ENCODE measurements around the gene SIDT1. TPM values are rescaled to one million over a fixed set of nuclear protein-coding genes. Genes with fewer than 3 reads are reported as not detected.
A peak's percentile ranks its signal among the peaks of the same experiment; 100 is the strongest.

The SIDT1 gene
- 10 to 100 TPM; 23.9 to 25.5 TPM for total RNA-seq

- ChIA-PET POLR2A (interaction anchor here (0.9 to 4.2 kb wide), 2 partner anchors 17 to 210 kb away, joined by 3 to 38 read pairs; partner anchors contain the start of gene SPICE1), CTCF (interaction anchor here (1.0 kb wide), 1 partner anchor 46 kb away, joined by 4 read pairs; no protein-coding TSS in a partner anchor)
- Mint-ChIP-seq H3K27me3 (peaks cover 5% of the 10 kb centered on the region), H3K4me1 (peaks cover 52% of the 10 kb centered on the region), H3K36me3 (ENCODE audit: low read depth) (peaks cover 29% of the 10 kb centered on the region), H3K9me3 (no peaks in the 10 kb centered on the region), H3K27ac (peak within 1 kb of the TSS; percentile 96), H3K4me3 (peak within 1 kb of the TSS; percentile 98)
- peak; percentile 75 for DNase-seq
Measured at GRCh38 chr3:113531826-113532697, at the start of gene SIDT1. SIDT1 (plus strand) TSS chr3:113532555; CDS start chr3:113533022, 467 bp downstream.

DNA sequence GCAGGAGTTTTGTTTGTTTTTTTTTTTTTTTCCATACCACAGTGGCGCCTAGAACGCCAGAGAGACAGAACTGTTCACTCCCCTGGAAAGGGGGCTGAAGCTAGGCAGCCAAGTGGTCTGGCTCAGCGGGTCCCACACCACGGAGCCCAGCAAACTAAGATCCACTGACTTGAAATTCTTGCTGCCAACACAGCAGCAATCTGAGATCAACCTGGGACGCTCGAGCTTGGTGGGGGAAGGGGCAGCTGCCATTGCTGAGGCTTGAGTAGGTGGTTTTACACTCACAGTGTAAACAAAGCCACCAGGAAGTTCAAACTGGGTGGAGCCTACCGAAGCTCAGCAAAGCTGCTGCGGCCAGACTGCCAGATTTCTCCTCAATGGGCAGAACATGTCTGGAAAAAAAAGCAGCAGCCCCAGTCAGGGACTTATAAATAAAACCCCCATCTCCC is 47.2 kb upstream of the SIDT1 start:
- POLR2A ChIA-PET: no interaction called here
- Mint-ChIP-seq H3K27me3 (no peaks in the 10 kb centered on the region), H3K9me3 (peaks cover 3% of the 10 kb centered on the region), H3K4me3 (no peak overlapping the region), H3K27ac (peak overlapping the region; percentile 17), H3K36me3 (ENCODE audit: low read depth) (peaks cover 16% of the 10 kb centered on the region), H3K4me1 (peaks cover 5% of the 10 kb centered on the region)
- CTCF ChIA-PET: interaction anchor here (1.0 to 3.8 kb wide), 3 partner anchors 9 to 92 kb away, joined by 3 to 24 read pairs (median 20); no protein-coding TSS in a partner anchor
- peak; percentile 26 for DNase-seq

DNA sequence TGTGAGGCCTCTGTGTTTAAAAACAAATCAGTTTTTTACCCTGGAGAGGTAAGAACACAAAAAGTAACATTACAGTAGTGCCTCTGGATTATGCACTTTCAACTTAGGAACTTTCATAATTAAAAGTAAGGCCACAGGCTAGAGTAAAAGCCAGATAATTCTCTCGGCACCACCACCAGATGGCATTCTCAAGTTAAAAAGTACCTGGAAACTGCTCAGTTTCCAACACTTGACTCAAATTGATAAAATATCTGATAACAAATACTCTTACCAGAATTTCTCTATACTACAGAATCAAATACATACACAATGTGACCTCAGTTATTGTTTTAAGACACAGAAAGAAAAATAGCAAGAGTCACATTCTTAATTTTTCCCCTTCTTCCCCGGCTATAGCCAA is 37.3 kb upstream of the SIDT1 start:
- no peaks in the 10 kb centered on the region for H3K27me3 Mint-ChIP-seq
- no peak overlapping the region for H3K27ac Mint-ChIP-seq
- H3K9me3 Mint-ChIP-seq: no peaks in the 10 kb centered on the region
- H3K4me1 Mint-ChIP-seq: peaks cover 8% of the 10 kb centered on the region
- ChIA-PET POLR2A (interaction anchor here (1.0 to 1.1 kb wide), 2 partner anchors 20 to 83 kb away, joined by 3 to 4 read pairs; partner anchors contain the start of gene SPICE1), CTCF (interaction anchor here (1.0 to 4.7 kb wide), 11 partner anchors 9 to 250 kb away, joined by 3 to 86 read pairs (median 6); partner anchors contain the start of genes NAA50 and SPICE1)
- peak; percentile 47 for DNase-seq
- peaks cover 18% of the 10 kb centered on the region for H3K36me3 Mint-ChIP-seq (ENCODE audit: low read depth)
- H3K4me3 Mint-ChIP-seq: no peak overlapping the region

DNA sequence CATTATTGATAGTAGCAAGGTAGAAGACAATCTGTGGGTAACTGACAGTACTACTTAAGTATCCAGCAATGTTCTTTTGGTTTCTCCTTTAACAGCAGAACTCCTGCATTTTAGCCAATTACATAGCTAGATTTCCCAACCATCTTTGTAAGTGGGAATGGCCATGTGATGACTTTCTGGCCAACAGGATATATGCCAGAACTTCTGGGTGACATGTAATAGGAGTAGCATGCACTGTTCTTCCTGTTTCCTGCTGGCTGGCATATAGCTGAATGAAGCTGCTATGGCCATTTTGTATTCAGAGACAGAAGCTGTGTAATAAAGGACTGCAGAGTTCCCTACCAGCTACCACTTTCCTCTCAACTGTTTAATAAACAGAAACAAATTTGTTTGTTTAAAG is 35.4 kb upstream of the SIDT1 start:
- H3K27ac Mint-ChIP-seq: no peak overlapping the region
- H3K4me1 Mint-ChIP-seq: peaks cover 20% of the 10 kb centered on the region
- no peak for DNase-seq
- POLR2A ChIA-PET: interaction anchor here (1.6 kb wide), 1 partner anchor 37 kb away, joined by 6 read pairs; no protein-coding TSS in a partner anchor
- H3K9me3 Mint-ChIP-seq: no peaks in the 10 kb centered on the region
- H3K4me3 Mint-ChIP-seq: no peak overlapping the region
- H3K36me3 Mint-ChIP-seq (ENCODE audit: low read depth): peaks cover 19% of the 10 kb centered on the region
- CTCF ChIA-PET: interaction anchor here (0.6 to 4.7 kb wide), 10 partner anchors 9 to 248 kb away, joined by 3 to 86 read pairs (median 5); partner anchors contain the start of genes NAA50 and SPICE1
- H3K27me3 Mint-ChIP-seq: no peaks in the 10 kb centered on the region

DNA sequence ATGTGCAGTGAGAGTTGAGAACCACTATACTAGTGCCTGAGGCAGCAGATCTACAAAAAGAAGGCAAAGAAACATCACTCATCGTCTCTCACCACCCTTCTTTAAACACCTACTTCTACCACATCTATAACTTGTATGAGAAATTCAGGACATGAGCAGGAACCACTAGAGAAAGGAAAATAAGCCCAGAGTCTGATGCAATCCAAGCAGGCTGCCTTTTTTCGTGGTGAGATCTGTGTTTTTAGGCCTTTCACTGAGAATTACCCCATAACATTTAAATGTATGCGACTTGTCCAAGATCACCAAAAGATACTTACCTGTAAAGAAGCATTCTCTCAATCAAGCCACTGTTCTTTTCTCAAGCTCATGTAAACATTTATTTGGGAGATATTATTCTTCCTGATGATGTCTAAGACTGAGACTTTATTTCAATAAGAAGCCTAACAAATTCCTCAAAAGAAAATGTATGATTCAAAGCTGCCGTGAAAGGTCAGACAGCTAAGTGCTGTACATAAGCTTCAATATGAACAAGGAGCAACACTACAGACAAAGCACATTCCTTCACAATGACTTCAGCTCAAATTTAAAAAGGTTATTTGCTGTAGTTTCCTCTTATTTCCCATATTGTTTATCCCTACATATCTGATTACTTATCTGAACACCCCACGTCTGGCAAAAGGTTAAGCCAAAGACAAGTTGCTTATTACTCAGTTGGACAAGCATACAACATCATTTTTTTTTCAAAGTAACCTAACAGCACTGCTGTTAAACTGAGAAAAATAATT is 33.9 kb upstream of the SIDT1 start:
- peaks cover 20% of the 10 kb centered on the region for H3K4me1 Mint-ChIP-seq
- H3K27me3 Mint-ChIP-seq: no peaks in the 10 kb centered on the region
- no peaks in the 10 kb centered on the region for H3K9me3 Mint-ChIP-seq
- H3K27ac Mint-ChIP-seq: no peak overlapping the region
- H3K4me3 Mint-ChIP-seq: no peak overlapping the region
- H3K36me3 Mint-ChIP-seq (ENCODE audit: low read depth): peaks cover 19% of the 10 kb centered on the region
- POLR2A ChIA-PET: interaction anchor here (1.2 kb wide), 1 partner anchor 16 kb away, joined by 5 read pairs; the partner anchor contains the start of gene SPICE1
- CTCF ChIA-PET: interaction anchor here (0.6 to 4.7 kb wide), 6 partner anchors 12 to 414 kb away, joined by 3 to 86 read pairs (median 12); partner anchors contain the start of gene NAA50
- DNase-seq: no peak

- no peak for DNase-seq
- no peaks in the 10 kb centered on the region for H3K27me3 Mint-ChIP-seq
- peaks cover 19% of the 10 kb centered on the region for H3K36me3 Mint-ChIP-seq (ENCODE audit: low read depth)
- no peak overlapping the region for H3K4me3 Mint-ChIP-seq
- no peak overlapping the region for H3K27ac Mint-ChIP-seq
- POLR2A ChIA-PET: interaction anchor here (1.2 kb wide), 1 partner anchor 16 kb away, joined by 5 read pairs; the partner anchor contains the start of gene SPICE1
- CTCF ChIA-PET: interaction anchor here (1.0 to 4.7 kb wide), 4 partner anchors 15 to 246 kb away, joined by 4 to 86 read pairs (median 12); partner anchors contain the start of gene NAA50
- peaks cover 20% of the 10 kb centered on the region for H3K4me1 Mint-ChIP-seq
- no peaks in the 10 kb centered on the region for H3K9me3 Mint-ChIP-seq
Measured at GRCh38 chr3:113499081-113499480, 33.3 kb upstream of the SIDT1 start.

DNA sequence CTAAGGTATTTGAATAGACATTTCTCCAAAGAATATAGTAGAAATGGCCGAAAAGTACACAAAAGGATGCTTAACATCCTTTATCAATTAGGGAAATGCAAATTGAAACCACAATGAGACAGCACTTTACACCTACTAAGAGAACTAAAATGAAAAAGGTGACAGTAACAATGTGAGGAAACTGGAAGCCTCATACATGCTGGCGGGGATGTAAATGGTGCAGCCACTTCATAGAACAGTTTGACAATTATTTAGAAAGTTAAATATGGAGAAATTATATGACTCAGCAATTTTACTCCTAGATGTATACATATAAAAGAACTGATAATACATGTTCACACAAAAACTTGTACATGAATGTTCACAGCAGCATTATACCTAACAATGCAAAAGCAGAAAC is 30.8 kb upstream of the SIDT1 start:
- ChIA-PET CTCF (no interaction called here), POLR2A (interaction anchor here (1.6 kb wide), 1 partner anchor 13 kb away, joined by 6 read pairs; the partner anchor contains the start of gene SPICE1)
- peaks cover 13% of the 10 kb centered on the region for H3K4me1 Mint-ChIP-seq
- no peak overlapping the region for H3K4me3 Mint-ChIP-seq
- peaks cover 26% of the 10 kb centered on the region for H3K36me3 Mint-ChIP-seq (ENCODE audit: low read depth)
- H3K27ac Mint-ChIP-seq: no peak overlapping the region
- DNase-seq: no peak
- no peaks in the 10 kb centered on the region for H3K9me3 Mint-ChIP-seq
- H3K27me3 Mint-ChIP-seq: no peaks in the 10 kb centered on the region

DNA sequence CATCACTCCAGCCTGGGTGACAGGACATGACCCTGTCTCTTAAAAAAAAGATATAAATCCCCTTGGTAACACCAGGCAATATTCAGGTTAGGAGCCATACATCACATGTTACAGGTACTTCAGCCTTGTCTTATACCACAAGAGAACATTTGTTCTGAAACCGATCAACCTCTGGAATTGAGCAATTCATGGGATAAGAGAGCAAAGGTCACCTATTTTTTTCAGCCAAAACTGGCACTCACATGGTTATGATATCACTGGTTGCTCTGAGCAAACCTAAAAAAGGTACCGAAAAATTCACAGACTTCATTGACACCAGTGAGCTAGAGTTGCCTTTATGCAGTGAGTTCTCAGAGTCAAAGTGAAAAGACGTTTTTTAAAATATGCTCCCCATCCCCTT is 26.5 kb upstream of the SIDT1 start:
- ChIA-PET POLR2A (interaction anchor here (2.3 kb wide), 1 partner anchor 9 kb away, joined by 7 read pairs; the partner anchor contains the start of gene SPICE1), CTCF (interaction anchor here (1.0 to 2.7 kb wide), 2 partner anchors 9 to 10 kb away, joined by 4 to 11 read pairs; no protein-coding TSS in a partner anchor)
- Mint-ChIP-seq H3K27me3 (no peaks in the 10 kb centered on the region), H3K9me3 (no peaks in the 10 kb centered on the region), H3K4me3 (no peak overlapping the region), H3K27ac (no peak overlapping the region), H3K4me1 (peaks cover 9% of the 10 kb centered on the region), H3K36me3 (ENCODE audit: low read depth) (peaks cover 21% of the 10 kb centered on the region)
- DNase-seq: no peak

DNA sequence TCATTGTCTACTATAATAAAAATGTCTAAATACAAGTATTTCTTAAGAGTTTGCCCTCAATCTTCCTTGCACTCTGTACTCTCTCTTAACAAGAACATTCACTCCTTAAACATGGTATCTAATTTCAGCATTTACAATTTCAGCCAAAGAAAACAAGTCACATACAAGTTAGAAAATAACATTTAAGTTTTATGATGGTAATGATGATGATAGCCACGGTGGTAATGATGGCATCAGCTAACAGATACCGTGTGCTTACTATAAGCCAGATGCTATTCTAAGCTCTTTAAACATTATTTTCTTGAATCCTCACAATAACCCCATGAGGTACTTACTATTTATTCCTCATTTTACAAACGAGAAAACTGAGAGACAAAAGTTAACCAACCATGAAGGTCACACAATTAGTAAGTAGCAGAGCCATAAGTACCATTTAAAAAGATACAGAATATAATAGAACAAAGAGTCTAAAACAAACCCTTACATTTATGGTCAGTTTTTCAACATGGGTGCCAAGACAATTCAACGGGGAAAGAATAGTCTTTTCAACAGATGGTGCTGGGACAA is 24.8 kb upstream of the SIDT1 start:
- ChIA-PET POLR2A (no interaction called here), CTCF (interaction anchor here (0.5 to 2.7 kb wide), 4 partner anchors 12 to 764 kb away, joined by 3 to 11 read pairs (median 5); no protein-coding TSS in a partner anchor)

GRCh38 chr3:113508966-113509365 is 23.4 kb upstream of the SIDT1 start:
- Mint-ChIP-seq H3K9me3 (no peaks in the 10 kb centered on the region), H3K4me3 (no peak overlapping the region), H3K36me3 (ENCODE audit: low read depth) (peaks cover 17% of the 10 kb centered on the region), H3K27ac (no peak overlapping the region), H3K27me3 (no peaks in the 10 kb centered on the region), H3K4me1 (no peaks in the 10 kb centered on the region)
- POLR2A ChIA-PET: no interaction called here
- CTCF ChIA-PET: interaction anchor here (1.0 to 1.1 kb wide), 2 partner anchors 12 to 69 kb away, joined by 3 read pairs; no protein-coding TSS in a partner anchor
- DNase-seq: no peak

More for the DNA sequence above, 24.8 kb upstream of the SIDT1 start:
- DNase-seq: no peak
- Mint-ChIP-seq H3K9me3 (no peaks in the 10 kb centered on the region), H3K27me3 (no peaks in the 10 kb centered on the region), H3K36me3 (ENCODE audit: low read depth) (peaks cover 17% of the 10 kb centered on the region), H3K27ac (no peak overlapping the region), H3K4me3 (no peak overlapping the region), H3K4me1 (no peaks in the 10 kb centered on the region)

GRCh38 chr3:113514265-113514769 is 18.0 kb upstream of the SIDT1 start:
- POLR2A ChIA-PET: interaction anchor here (0.7 to 4.6 kb wide), 19 partner anchors 8 to 496 kb away, joined by 3 to 62 read pairs (median 4); partner anchors contain the start of genes ATP6V1A, NAA50 and USF3
- H3K27me3 Mint-ChIP-seq: peaks cover 23% of the 10 kb centered on the region
- CTCF ChIA-PET: interaction anchor here (1.0 to 4.6 kb wide), 13 partner anchors 16 to 912 kb away, joined by 3 to 45 read pairs (median 6); partner anchors contain the start of gene NAA50
- H3K4me1 Mint-ChIP-seq: peaks cover 9% of the 10 kb centered on the region
- H3K4me3 Mint-ChIP-seq: no peak overlapping the region
- H3K36me3 Mint-ChIP-seq (ENCODE audit: low read depth): peaks cover 7% of the 10 kb centered on the region
- H3K9me3 Mint-ChIP-seq: no peaks in the 10 kb centered on the region
- DNase-seq: no peak
- H3K27ac Mint-ChIP-seq: no peak overlapping the region
